ENCODE measurements around the gene SYNPO.

SYNPO gene

DNA sequence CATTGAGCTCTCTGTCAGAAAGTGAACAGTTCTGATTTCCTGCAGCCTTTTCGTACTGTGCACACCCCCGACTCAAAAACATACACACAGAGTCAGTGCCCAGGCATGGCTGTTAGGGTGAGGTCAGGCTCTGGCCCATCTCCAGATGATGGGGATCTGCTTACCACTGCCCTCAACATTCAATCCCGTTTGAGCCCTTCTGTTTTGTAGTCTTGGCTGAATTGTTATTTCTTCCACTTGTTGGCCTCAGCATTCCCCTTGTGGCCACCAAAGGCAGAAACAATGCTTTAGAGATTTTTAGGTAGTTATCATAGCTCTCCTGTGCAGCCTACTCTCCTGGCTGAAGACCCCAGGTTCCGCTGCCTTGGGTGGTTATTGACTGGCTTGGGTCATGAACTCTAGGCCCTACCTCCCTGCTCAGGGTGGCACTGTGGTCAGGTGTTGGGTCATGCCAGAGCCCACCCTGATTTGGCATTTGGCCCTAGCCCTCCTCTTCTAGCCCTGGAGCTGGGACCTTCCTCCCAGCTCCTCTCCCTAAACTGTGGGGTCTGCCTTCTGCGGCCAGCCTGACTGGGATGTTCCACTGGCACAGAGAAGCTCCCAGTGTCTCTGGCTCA, 12.8 kb downstream of the SYNPO start:
- no peak overlapping the region for H3K4me3 ChIP-seq (ENCODE audit: low read depth, low read length)
- POLR2A ChIA-PET, result interaction anchor here (1.0 to 1.5 kb wide), 2 partner anchors 8 to 10 kb away, joined by 4 to 5 read pairs; no protein-coding TSS in a partner anchor
- no peak for DNase-seq (ENCODE audit: low read depth, low spot score)
- TF ChIP-seq, protein P1, sequence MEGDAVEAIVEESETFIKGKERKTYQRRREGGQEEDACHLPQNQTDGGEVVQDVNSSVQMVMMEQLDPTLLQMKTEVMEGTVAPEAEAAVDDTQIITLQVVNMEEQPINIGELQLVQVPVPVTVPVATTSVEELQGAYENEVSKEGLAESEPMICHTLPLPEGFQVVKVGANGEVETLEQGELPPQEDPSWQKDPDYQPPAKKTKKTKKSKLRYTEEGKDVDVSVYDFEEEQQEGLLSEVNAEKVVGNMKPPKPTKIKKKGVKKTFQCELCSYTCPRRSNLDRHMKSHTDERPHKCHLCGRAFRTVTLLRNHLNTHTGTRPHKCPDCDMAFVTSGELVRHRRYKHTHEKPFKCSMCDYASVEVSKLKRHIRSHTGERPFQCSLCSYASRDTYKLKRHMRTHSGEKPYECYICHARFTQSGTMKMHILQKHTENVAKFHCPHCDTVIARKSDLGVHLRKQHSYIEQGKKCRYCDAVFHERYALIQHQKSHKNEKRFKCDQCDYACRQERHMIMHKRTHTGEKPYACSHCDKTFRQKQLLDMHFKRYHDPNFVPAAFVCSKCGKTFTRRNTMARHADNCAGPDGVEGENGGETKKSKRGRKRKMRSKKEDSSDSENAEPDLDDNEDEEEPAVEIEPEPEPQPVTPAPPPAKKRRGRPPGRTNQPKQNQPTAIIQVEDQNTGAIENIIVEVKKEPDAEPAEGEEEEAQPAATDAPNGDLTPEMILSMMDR (IDR thresholded peaks at IDR 0.05; ENCODE audit: insufficient read depth, low read length, missing control alignments), result peak; percentile 14
- CTCF ChIA-PET, result interaction anchor here (0.8 to 18.8 kb wide), 10 partner anchors 10 to 197 kb away, joined by 3 to 366 read pairs (median 8); partner anchors contain the start of gene SYNPO

DNA sequence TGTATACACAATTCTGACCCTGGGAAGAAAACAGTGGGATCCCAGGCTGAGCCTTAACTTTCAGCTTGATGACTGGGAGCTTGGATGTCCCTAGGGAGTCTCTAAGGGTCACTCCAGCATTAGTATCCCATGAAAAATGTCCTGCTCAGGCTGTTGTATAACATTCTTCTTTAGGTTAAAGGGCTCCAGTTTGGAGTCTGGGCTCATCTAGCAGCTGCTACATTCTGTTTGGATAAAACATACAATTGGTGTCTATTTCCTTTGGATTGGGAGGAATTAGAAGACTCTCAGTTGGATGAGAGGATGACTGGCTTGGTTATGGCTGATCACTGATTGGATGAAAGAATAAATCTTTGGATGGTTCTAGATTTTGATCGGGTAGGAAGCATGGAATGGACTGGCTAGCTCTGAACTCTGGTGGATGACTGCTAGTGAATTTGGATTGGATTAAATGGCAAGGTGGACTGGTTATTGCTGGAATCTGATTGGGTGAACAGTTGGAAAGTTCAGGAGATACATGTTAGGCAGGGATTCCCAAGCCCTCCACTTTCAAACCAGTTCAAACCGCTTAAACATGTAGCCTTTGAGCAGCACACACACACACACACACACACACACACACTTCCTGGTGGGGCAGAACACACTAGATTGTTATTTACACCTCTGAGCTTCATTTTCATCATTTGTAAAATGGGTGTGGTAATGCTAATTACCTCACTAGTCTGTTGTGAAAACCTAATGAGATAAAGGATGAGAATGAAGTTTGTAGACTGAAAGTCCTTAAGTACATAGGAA, 13.5 kb downstream of the SYNPO start:
- ChIA-PET POLR2A (interaction anchor here (1.0 to 1.5 kb wide), 2 partner anchors 9 to 11 kb away, joined by 4 to 5 read pairs; no protein-coding TSS in a partner anchor), CTCF (interaction anchor here (0.8 to 18.8 kb wide), 13 partner anchors 10 to 204 kb away, joined by 3 to 366 read pairs (median 11); partner anchors contain the start of genes RBM22 and SYNPO)
- TF ChIP-seq, protein P1 (IDR thresholded peaks at IDR 0.05; ENCODE audit: insufficient read depth, low read length, missing control alignments), result no peak
- H3K4me3 ChIP-seq (ENCODE audit: low read depth, low read length), result no peak overlapping the region
- DNase-seq (ENCODE audit: low read depth, low spot score), result no peak

DNA sequence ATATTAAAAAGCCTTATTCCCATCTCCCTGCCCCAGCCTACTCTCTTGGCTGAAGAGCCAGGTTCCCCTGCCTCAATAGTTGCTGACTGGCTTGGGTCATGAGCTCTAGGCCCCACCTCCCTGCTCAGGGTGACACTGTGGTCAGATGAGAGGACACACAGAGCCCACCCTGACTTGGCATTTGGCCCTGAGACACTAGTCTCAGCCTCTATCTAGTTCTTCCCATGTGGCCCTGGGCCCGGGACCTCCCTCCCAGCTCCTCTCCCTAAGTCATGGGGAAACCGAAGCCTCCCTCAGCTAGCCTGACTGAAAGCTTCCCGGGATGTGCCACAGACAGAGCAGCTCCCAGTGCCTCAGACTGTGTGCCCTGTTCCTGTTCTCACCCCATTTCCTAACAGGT, 14.8 kb downstream of the SYNPO start:
- ChIA-PET CTCF (interaction anchor here (0.6 to 18.8 kb wide), 14 partner anchors 10 to 205 kb away, joined by 3 to 366 read pairs (median 6); partner anchors contain the start of genes RBM22 and SYNPO), POLR2A (interaction anchor here (0.6 kb wide), 1 partner anchor 11 kb away, joined by 3 read pairs; no protein-coding TSS in a partner anchor)
- TF ChIP-seq, protein P1 (IDR thresholded peaks at IDR 0.05; ENCODE audit: insufficient read depth, low read length, missing control alignments), result no peak
- no peak for DNase-seq (ENCODE audit: low read depth, low spot score)
- H3K4me3 ChIP-seq (ENCODE audit: low read depth, low read length), result no peak overlapping the region

GRCh38 chr5:150656191-150657132, 16.0 kb downstream of the SYNPO start:
- DNase-seq (ENCODE audit: low read depth, low spot score), result no peak
- POLR2A ChIA-PET, result interaction anchor here (0.8 kb wide), 1 partner anchor 129 kb away, joined by 3 read pairs; no protein-coding TSS in a partner anchor

GRCh38 chr5:150658121-150658520, 17.7 kb downstream of the SYNPO start:
- ChIA-PET POLR2A (interaction anchor here (1.0 kb wide), 1 partner anchor 15 kb away, joined by 5 read pairs; no protein-coding TSS in a partner anchor), CTCF (interaction anchor here (1.0 to 18.8 kb wide), 11 partner anchors 9 to 201 kb away, joined by 3 to 366 read pairs (median 8); partner anchors contain the start of gene RBM22)
- no peak for DNase-seq (ENCODE audit: low read depth, low spot score)
- no peak overlapping the region for H3K4me3 ChIP-seq (ENCODE audit: low read depth, low read length)
- TF ChIP-seq, protein P1 (IDR thresholded peaks at IDR 0.05; ENCODE audit: insufficient read depth, low read length, missing control alignments), result no peak

More at GRCh38 chr5:150656191-150657132, 16.0 kb downstream of the SYNPO start:
- TF ChIP-seq, protein P1 (IDR thresholded peaks at IDR 0.05; ENCODE audit: insufficient read depth, low read length, missing control alignments), result peak; percentile 78
- CTCF ChIA-PET, result interaction anchor here (0.6 to 18.8 kb wide), 20 partner anchors 9 to 198 kb away, joined by 3 to 366 read pairs (median 6); partner anchors contain the start of genes RBM22 and SYNPO
- peak overlapping the region; percentile 59 for H3K4me3 ChIP-seq (ENCODE audit: low read depth, low read length)
